ENCODE data around the gene C10orf53.
"Not testable (repeated sequence)": the region's sequence is repeated elsewhere in the genome, so short reads cannot be mapped to it uniquely, and the experiment has no call there.

The C10orf53 gene

DNA sequence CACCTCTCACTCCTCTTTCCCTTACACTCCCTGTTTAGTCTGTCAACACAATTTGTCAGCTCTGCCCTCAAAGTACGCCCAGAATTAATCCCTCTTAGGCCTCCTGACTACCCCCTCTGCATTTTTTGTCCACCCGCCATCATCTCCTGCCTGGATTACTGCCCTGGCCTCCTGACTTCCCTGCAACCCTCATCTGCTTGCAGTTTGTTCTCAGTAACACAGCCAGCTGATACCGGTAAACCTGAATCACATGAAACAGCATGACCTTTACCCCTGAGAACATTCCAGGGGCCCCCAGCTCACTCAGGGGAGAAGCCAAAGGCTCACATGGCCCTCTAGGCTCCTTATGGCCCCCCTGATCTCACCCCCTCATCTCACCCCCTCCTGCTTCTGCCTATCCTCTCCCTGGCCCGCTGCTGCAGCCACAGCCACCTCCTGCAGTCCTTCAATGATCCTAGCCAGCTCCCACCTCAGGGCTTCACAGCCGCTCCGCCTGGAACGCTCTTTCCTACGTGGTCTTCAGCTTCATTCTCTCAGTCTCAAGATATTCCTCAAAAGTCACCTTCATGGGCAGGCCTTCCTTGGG, 8.9 kb downstream of the C10orf53 start:
- DNase-seq (ENCODE audit: low read depth in 2 of 2) = no peak

DNA sequence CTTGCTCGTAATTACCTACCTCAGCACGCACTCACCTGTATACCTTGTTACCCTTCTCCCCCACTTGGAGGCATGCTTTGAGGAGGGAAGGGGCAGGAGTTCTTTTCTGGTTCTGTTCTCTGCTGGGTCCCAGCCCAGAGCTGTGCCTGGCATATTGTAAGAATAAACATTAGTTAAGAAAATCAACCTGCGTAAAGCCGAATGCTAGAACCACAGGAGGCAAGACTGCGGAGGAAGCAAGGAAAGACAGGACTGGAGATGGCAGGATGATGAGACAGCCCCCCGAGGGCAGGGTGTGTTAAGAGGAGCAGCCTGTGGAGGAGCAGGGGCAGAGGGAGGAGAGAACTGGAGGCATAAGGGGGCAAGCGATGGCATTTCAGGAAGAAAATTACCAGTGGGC, 9.5 kb downstream of the C10orf53 start:
- DNase-seq (ENCODE audit: low read depth in 2 of 2) = no peak

DNA sequence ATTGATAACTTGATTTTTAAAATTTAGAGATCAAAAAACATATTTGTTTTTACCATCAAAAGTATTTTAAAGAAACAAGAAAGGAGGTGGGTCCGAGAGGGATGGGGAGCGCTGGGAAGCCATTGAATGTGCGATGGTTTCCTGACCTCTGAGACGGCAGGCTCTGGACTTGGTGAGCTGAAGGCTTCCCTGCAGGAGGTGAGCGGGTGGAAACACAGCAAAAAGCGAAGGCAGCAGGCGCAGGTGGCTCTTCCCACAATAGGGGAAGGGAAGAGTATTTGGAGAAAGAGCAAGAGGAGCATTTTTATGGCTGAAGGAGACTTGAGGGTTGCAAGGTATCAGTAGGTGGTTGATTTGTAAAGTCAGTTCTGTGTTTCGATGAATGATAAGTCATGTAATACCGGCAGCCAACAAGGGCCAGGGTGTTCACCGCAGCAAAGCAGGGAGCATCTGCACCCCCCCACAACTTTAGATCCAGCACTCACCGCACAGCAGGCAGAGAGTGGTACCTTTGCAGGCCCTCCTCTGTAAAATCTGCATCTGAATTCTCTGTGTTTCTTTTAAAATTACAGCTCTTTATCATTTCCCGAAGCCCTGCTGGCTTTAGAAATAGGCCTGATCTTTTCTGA, 10.5 kb downstream of the C10orf53 start:
- no peak for DNase-seq (ENCODE audit: low read depth in 2 of 2)

GRCh38 chr10:49690698-49691356, 11.4 kb downstream of the C10orf53 start:
- no peak for DNase-seq (ENCODE audit: low read depth in 2 of 2)

DNA sequence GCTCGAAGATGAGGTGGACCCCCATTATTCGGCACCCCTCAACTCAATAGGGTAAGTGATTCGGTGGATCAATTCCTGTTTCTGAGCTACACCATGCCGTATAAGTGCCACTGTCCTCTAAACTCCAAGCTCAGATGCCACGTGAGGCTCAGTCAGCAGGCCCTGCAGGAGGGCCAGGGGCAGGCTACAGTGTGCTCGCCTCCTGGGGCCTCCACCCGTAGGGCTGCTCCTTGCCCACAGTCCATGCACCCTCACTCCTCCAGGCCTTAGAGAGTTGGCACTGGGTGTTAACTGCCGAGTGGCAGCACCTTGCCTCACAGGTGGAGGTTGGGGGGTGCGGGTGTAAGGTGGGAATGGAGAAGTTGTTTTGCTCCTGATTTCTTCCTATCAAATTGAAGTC, 12.1 kb downstream of the C10orf53 start:
- DNase-seq (ENCODE audit: low read depth in 2 of 2) = no peak

DNA sequence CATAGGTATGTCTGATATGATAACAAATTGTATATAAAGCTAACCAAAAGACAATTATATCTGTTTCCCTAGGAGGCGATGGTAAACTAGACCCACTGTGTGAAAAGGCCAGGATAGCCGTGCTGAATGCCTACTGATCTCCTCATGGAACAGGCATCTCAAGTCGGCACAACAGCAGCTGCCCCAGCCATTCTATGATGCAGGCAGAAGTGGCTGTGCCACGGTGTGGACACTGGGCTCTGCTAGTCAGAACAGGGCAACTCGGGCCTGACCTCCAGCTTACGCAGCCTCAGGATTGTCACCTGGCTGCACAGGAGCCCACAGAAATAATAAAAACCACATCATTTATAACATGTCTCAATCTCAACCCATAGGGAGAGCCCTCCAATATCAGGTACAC, 15.0 kb downstream of the C10orf53 start:
- DNase-seq (ENCODE audit: low read depth in 2 of 2) = no peak

- no peak for DNase-seq (ENCODE audit: low read depth in 2 of 2)
Observed at GRCh38 chr10:49696311-49696710, 16.9 kb downstream of the C10orf53 start.

GRCh38 chr10:49698679-49699078, 19.2 kb downstream of the C10orf53 start:
- DNase-seq (ENCODE audit: low read depth in 2 of 2) = no peak

- no peak for DNase-seq (ENCODE audit: low read depth in 2 of 2)
Observed at GRCh38 chr10:49700211-49700610, 20.8 kb downstream of the C10orf53 start.

- DNase-seq (ENCODE audit: low read depth in 2 of 2) = no peak
Observed at GRCh38 chr10:49700997-49701396, 21.5 kb downstream of the C10orf53 start.

DNA sequence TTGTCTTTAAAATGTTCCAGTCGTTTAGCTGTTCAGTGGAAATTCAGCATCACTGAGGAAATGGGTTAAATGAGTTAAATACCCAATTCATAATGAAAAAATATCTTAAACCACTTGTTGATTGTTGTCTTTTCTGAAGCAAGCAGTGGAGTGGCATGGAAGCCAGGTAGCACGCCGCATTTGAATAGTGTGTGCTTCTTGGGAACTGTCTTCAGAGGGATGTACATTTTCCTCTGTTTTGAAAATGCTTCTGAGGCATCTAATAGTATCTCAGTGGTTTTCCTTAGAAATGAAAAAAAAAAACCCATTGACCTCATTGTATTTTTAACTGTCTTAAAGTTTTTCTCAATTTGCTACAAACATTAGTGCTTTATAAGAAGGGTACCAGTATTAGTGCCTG, 28.1 kb downstream of the C10orf53 start:
- no peak for DNase-seq (ENCODE audit: low read depth in 2 of 2)

DNA sequence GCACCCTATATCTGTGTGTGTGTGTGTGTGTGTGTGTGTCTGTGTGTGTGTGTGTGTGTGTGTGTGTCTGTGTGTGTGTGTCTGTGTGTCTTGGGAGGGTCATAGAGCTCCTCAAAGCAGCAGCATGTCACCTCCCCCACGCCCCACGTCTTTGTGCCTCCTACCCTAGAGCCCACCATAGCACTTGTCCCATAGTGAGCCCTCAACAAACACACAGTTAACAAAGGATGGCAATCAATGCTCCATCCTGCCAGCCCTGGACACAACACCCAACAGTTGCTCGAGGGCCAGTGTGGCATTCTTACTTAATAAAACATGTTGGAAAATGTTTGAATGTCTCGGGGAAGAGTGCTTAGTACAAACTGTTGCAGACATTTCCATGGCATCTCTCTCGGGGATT, 30.5 kb downstream of the C10orf53 start:
- DNase-seq (ENCODE audit: low read depth in 2 of 2) = no peak

GRCh38 chr10:49710966-49711365, 31.5 kb downstream of the C10orf53 start:
- no peak for DNase-seq (ENCODE audit: low read depth in 2 of 2)

DNA sequence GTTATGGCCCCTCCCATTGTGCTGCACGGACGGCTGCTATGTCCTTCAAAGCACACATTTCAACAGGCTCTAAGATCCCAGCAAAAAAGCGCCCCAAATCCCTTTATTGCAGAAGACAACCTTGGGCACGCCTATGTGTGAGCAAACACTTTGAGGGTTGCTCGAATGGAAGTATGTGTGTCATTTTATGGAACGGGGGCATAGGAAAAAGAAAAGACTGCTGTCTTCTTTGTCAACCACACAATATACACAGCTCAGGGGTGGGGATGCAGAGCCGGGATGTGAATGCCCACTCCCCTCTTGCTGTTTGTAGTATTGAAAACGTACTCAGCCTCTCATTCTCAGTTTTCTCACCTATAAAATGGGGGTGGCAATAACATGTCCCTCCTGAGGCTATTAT, 32.0 kb downstream of the C10orf53 start:
- no peak for DNase-seq (ENCODE audit: low read depth in 2 of 2)

DNA sequence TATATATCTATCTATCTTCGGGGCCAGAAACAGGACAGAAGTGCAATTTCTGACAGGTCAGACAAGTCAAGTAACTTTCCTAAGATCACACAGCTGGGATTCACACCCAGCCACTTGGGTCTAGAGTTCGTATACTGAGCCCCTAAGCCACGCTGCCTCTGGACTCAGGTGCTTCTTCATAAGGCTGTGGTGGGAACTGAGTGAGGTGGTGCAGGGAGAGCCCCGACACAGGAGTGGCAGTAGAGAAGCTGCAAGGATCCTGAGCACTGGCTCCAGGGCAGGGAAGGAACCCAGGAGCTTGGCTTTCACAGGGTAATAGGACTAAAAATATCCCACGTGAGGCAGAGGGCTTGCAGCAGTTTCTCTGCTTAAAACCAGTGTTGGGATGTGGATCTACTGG, 33.8 kb downstream of the C10orf53 start:
- DNase-seq (ENCODE audit: low read depth in 2 of 2) = no peak

DNA sequence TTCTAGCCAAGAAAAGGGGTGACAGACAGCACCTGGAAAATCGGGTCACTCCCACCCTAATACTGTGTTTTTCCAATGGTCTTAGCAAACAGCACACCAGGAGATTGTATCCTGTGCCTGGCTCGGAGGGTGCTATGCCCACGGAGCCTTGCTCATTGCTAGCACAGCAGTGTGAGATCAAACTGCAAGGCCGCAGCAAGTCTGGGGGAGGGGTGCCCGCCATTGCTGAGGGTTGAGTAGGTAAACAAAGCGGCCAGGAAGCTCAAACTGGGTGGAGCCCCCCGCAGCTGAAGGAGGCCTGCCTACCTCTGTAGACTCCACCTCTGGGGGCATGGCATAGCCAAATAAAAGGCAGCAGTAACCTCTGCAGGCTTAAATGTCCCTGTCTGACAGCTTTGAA, 35.7 kb downstream of the C10orf53 start:
- DNase-seq (ENCODE audit: low read depth in 2 of 2) = not testable (repeated sequence)

GRCh38 chr10:49726593-49726992, 47.1 kb downstream of the C10orf53 start:
- no peak for DNase-seq (ENCODE audit: low read depth in 2 of 2)

- no peak for DNase-seq (ENCODE audit: low read depth in 2 of 2)
Observed at GRCh38 chr10:49733866-49734265, 54.4 kb downstream of the C10orf53 start.

DNA sequence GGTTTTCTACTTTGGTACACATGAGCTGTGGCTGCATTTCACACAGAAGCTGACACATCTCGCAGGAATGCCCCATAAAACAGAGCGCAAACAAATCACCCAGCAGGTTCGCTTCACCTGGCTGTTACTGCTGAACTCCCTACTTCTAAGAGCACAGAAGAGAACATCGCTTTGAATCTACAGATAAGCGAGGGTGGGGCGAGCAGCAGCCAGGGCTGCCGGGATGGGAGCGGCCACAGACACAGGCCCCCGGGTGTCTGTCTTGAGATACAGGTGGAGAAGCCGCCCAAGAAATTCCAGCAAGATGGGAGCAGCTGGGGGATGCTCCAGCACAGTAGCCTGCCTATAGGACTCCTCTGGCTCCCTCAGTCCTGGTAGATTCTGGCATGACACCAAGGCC, 55.2 kb downstream of the C10orf53 start:
- no peak for DNase-seq (ENCODE audit: low read depth in 2 of 2)

- no peak for DNase-seq (ENCODE audit: low read depth in 2 of 2)
Observed at GRCh38 chr10:49735161-49735560, 55.7 kb downstream of the C10orf53 start.

DNA sequence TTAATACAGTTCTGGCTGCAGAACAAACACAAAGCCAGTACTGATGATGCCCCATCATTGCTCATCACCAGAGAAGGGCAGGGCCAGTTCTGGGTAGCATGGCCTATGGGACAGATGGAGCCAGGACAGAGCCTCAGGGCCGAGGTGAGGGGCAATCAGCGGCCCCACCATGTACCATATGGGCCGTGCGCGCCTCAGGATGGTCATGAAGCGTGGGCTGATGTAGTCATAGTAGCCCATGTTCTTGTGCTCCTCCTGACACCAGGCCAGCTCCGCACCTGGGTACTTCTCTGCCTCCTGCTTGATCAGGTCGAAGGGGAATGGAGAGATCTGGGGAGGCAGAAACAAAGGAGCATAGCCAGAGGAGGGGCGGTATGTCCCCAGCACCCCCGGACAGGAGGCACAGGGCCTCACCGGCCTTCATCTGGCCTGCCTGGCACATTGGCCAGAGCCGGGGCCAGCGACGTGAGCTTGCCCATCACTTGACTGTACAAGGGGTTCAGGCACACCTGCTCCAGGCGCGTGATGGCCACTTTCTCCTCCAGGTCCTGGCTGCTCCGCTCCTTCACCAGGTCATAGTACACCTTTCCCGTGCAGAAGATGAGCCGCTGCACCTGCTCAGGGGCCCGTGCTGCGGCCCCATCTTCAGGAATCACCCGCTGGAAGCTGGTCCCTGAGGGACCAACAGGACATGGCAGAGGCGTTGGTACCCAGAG, 56.6 kb downstream of the C10orf53 start:
- no peak for DNase-seq (ENCODE audit: low read depth in 2 of 2)

DNA sequence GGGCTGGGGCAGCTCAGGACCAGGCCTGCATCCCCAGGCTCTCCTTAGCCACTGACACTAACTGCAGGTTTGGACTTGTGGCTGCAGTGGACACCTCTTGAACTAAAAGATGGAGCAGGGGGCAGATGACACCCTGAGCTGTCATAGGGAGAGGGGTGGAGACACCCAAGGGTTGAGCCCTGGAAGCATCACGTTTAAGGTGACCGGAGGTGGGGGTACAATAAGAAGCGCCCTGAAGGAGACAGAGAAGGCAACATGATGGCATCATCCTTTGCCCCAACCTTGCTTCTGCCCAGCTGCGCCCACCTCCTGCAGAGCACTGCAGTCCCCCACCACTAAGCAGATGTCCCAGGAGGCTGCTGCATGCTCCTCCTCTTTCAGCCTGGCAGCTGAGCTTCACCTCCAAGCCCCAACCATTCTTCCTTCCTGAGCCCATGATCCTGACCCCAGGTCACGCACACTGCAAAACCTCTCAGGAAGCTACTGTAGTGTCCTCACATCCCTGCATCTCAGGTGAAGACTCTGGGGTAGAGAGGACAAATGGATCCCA, 57.2 kb downstream of the C10orf53 start:
- no peak for DNase-seq (ENCODE audit: low read depth in 2 of 2)

All from stimulated activated CD4-positive, alpha-beta T cell treated with anti-CD3 and anti-CD28 coated beads, Interleukin-15, amount 100 ng/mL, for 48 hours (primary cell).